OCI-LY1 (cell line): ENCODE data around the gene KLK12.

Experiments used
- H2AFZ ChIP-seq: fragments of 200-600 bp; sonication (generic), shearing (Covaris generic); 2 replicates; pipeline ENCODE4 v1.6.0; 2014; ENCODE audit warnings: antibody characterized with exemption, mild to moderate bottlenecking, low read length
- H3F3A ChIP-seq: fragments of 200-600 bp; sonication (generic), shearing (Covaris generic); 2 replicates; pipeline ENCODE4 v1.6.0; 2014; ENCODE audit warnings: mild to moderate bottlenecking, antibody characterized with exemption, low read length, moderate library complexity; ENCODE audit not compliant: insufficient read depth
- H3K27ac ChIP-seq: fragments of 200-600 bp; sonication (generic); 2 replicates; pipeline ENCODE4 v1.5.1; 2014; ENCODE audit warnings: low read length, mixed run types, mild to moderate bottlenecking, low read depth; ENCODE audit not compliant: poor library complexity, severe bottlenecking
- H3K27me3 ChIP-seq: fragments of 200-600 bp; sonication (generic); 2 replicates; pipeline ENCODE4 v1.6.0; 2014; ENCODE audit warnings: antibody characterized with exemption, mild to moderate bottlenecking, low read length, moderate library complexity; ENCODE audit not compliant: insufficient read depth
- H3K36me3 ChIP-seq: fragments of 200-600 bp; sonication (generic); 2 replicates; pipeline ENCODE4 v1.6.1; 2014; ENCODE audit warnings: mild to moderate bottlenecking, antibody characterized with exemption, low read length, moderate library complexity, mixed read lengths; ENCODE audit not compliant: insufficient read depth
- H3K4me1 ChIP-seq: fragments of 200-600 bp; sonication (generic); 2 replicates; pipeline ENCODE4 v1.5.1; 2014; ENCODE audit warnings: mild to moderate bottlenecking, low read length, moderate library complexity; ENCODE audit not compliant: insufficient read depth, severe bottlenecking
- H3K4me2 ChIP-seq: fragments of 200-600 bp; sonication (generic), shearing (Covaris generic); 2 replicates; pipeline ENCODE4 v1.6.1; 2014; ENCODE audit warnings: low read length
- H3K4me3 ChIP-seq: fragments of 200-600 bp; sonication (generic); 2 replicates; pipeline ENCODE4 v1.5.1; 2014; ENCODE audit warnings: low read length, low read depth, mild to moderate bottlenecking, mixed read lengths; ENCODE audit not compliant: poor library complexity, severe bottlenecking
- H3K79me2 ChIP-seq: fragments of 200-600 bp; shearing (Covaris generic); 2 replicates; pipeline ENCODE4 v1.6.1; 2016; ENCODE audit warnings: mixed run types, low read length, mixed read lengths; ENCODE audit not compliant: insufficient read depth
- H3K9ac ChIP-seq: fragments of 200-600 bp; sonication (generic), shearing (Covaris generic); 2 replicates; pipeline ENCODE4 v1.6.1; 2014; ENCODE audit warnings: mild to moderate bottlenecking, low read length, mixed read lengths
- H3K9me2 ChIP-seq: fragments of 200-600 bp; sonication (generic), shearing (Covaris generic); 2 replicates; pipeline ENCODE4 v1.6.1; 2014; ENCODE audit warnings: low read depth, mild to moderate bottlenecking, low read length, mixed read lengths
- H3K9me3 ChIP-seq: fragments of 200-600 bp; shearing (Covaris generic); 2 replicates; pipeline ENCODE4 v1.6.1; 2014; ENCODE audit warnings: low read length, mixed read lengths
- H4K20me1 ChIP-seq: fragments of 200-600 bp; sonication (generic), shearing (Covaris generic); 2 replicates; pipeline ENCODE4 v1.6.0; 2016; ENCODE audit warnings: mild to moderate bottlenecking, low read length; ENCODE audit not compliant: insufficient read depth
- CTCF ChIP-seq: fragments of 200-600 bp; sonication (generic), shearing (Covaris generic); IDR thresholded peaks from 2 replicates; pipeline ENCODE4 v1.5.1; 2017; ENCODE audit warnings: mild to moderate bottlenecking, antibody characterized with exemption, low read length, moderate library complexity, mixed read lengths
- EZH2 ChIP-seq: fragments of 200-600 bp; sonication (generic), shearing (Covaris generic); IDR thresholded peaks from 2 replicates; pipeline ENCODE4 v1.8.0; 2017; ENCODE audit warnings: borderline replicate concordance, mixed run types, mild to moderate bottlenecking, antibody characterized with exemption, low read length, moderate library complexity, mixed read lengths

The KLK12 gene

GRCh38 chr19:50980208-50980607, 54.6 kb downstream of the KLK12 start:
- no peak overlapping the region for H3K4me3 ChIP-seq
- no peak overlapping the region for H3K4me2 ChIP-seq
- H2AFZ ChIP-seq, result no peak overlapping the region
- H3K79me2 ChIP-seq, result no peaks in the 10 kb centered on the region
- no peak overlapping the region for H3K9ac ChIP-seq
- no peaks in the 10 kb centered on the region for H3F3A ChIP-seq
- no peaks in the 10 kb centered on the region for H3K9me2 ChIP-seq
- H3K27me3 ChIP-seq, result no peaks in the 10 kb centered on the region
- TF ChIP-seq EZH2 (no peak), CTCF (no peak)
- H3K9me3 ChIP-seq, result no peaks in the 10 kb centered on the region
- H4K20me1 ChIP-seq, result no peaks in the 10 kb centered on the region
- no peak overlapping the region for H3K27ac ChIP-seq
- no peaks in the 10 kb centered on the region for H3K36me3 ChIP-seq
- H3K4me1 ChIP-seq, result no peaks in the 10 kb centered on the region

- Histone ChIP-seq H3F3A (no peaks in the 10 kb centered on the region), H2AFZ (no peak overlapping the region), H3K36me3 (no peaks in the 10 kb centered on the region), H3K27ac (no peak overlapping the region), H3K4me1 (no peaks in the 10 kb centered on the region), H3K4me2 (no peak overlapping the region), H3K9me3 (no peaks in the 10 kb centered on the region), H3K79me2 (no peaks in the 10 kb centered on the region), H3K9me2 (no peaks in the 10 kb centered on the region), H3K9ac (no peak overlapping the region), H4K20me1 (no peaks in the 10 kb centered on the region), H3K27me3 (no peaks in the 10 kb centered on the region), H3K4me3 (no peak overlapping the region)
- no peak for TF ChIP-seq CTCF
Measured at GRCh38 chr19:50979758-50980157, 55.0 kb downstream of the KLK12 start.
